T-helper 17 cell (primary cell): Measurements from ENCODE around the gene POGK. TPM values are rescaled to one million over a fixed set of nuclear protein-coding genes. Genes with fewer than 3 reads are reported as not detected.

ENCODE experiments used
- ATAC-seq: fragments of 150-1000 bp; cut with Tn5 transposase; 2 replicates; pipeline ENCODE4 v1.10.0; 2021; ENCODE audit warnings: mild to moderate bottlenecking, moderate library complexity
- DNase-seq, 3 donors: peaks; one replicate each; pipeline versions ENCODE4 v3.0.0 to v3.0.0-alpha.2; 2020 to 2021
- H3K9me3 ChIP-seq: one replicate; pipeline ENCODE4 v1.7.0; 2013; ENCODE audit warnings: low read length, mild to moderate bottlenecking; ENCODE audit not compliant: control insufficient read depth, poor library complexity, severe bottlenecking
- H3K27ac Mint-ChIP-seq: one replicate; pipeline ENCODE4 v1.8.0; 2022; ENCODE audit warnings: mild to moderate bottlenecking, moderate library complexity, mixed read lengths
- H3K27me3 Mint-ChIP-seq: one replicate; pipeline ENCODE4 v1.8.0; 2022; ENCODE audit warnings: mixed read lengths
- H3K36me3 Mint-ChIP-seq: one replicate; pipeline ENCODE4 v1.8.0; 2022; ENCODE audit warnings: low read depth, mixed read lengths
- H3K4me1 Mint-ChIP-seq: one replicate; pipeline ENCODE4 v1.8.0; 2022; ENCODE audit warnings: mild to moderate bottlenecking, mixed read lengths
- H3K4me3 Mint-ChIP-seq: one replicate; pipeline ENCODE4 v1.8.0; 2022; ENCODE audit warnings: mild to moderate bottlenecking, moderate library complexity, mixed read lengths
- total RNA-seq, 4 donors: library from RNA in 2 of 4; stranded (reverse) in 2 of 4; gene quantifications; one replicate each; pipeline ENCODE4 v1.2.3 and lab custom pipeline; 2022 to 2026

Gene POGK
- total RNA-seq, 2 donors from 2014 or later, result 24.7 to 27.7 TPM

- Mint-ChIP-seq H3K4me1 (no peaks in the 10 kb centered on the region), H3K4me3 (peak overlapping the region; percentile 1), H3K27ac (no peak overlapping the region), H3K36me3 (peaks cover 2% of the 10 kb centered on the region), H3K27me3 (peaks cover 24% of the 10 kb centered on the region)
- H3K9me3 ChIP-seq, result no peaks in the 10 kb centered on the region
- ATAC-seq, result no peak
- no peak for DNase-seq
Measured at GRCh38 chr1:166895766-166896165, 56.5 kb downstream of the POGK start.

- H3K9me3 ChIP-seq, result no peaks in the 10 kb centered on the region
- DNase-seq (no peak), ATAC-seq (no peak)
- no peak overlapping the region for H3K27ac Mint-ChIP-seq
- peaks cover 2% of the 10 kb centered on the region for H3K36me3 Mint-ChIP-seq
- peaks cover 4% of the 10 kb centered on the region for H3K4me1 Mint-ChIP-seq
- H3K27me3 Mint-ChIP-seq, result peaks cover 23% of the 10 kb centered on the region
- H3K4me3 Mint-ChIP-seq, result no peak overlapping the region
Measured at GRCh38 chr1:166899769-166900168, 60.5 kb downstream of the POGK start.

- Mint-ChIP-seq H3K4me1 (peaks cover 4% of the 10 kb centered on the region), H3K36me3 (peaks cover 2% of the 10 kb centered on the region), H3K4me3 (no peak overlapping the region), H3K27me3 (peaks cover 27% of the 10 kb centered on the region), H3K27ac (no peak overlapping the region)
- DNase-seq (no peak), ATAC-seq (no peak)
- no peaks in the 10 kb centered on the region for H3K9me3 ChIP-seq
Measured at GRCh38 chr1:166900987-166901386, 61.7 kb downstream of the POGK start.

GRCh38 chr1:166902279-166902678 is 63.0 kb downstream of the POGK start:
- H3K9me3 ChIP-seq, result no peaks in the 10 kb centered on the region
- no peak overlapping the region for H3K4me3 Mint-ChIP-seq
- DNase-seq, result no peak
- H3K27me3 Mint-ChIP-seq, result peaks cover 36% of the 10 kb centered on the region
- peaks cover 2% of the 10 kb centered on the region for H3K36me3 Mint-ChIP-seq
- peak; percentile 51 for ATAC-seq
- peaks cover 7% of the 10 kb centered on the region for H3K4me1 Mint-ChIP-seq
- peak overlapping the region; percentile 21 for H3K27ac Mint-ChIP-seq

- peaks cover 2% of the 10 kb centered on the region for H3K36me3 Mint-ChIP-seq
- peaks cover 7% of the 10 kb centered on the region for H3K4me1 Mint-ChIP-seq
- DNase-seq, result no peak
Measured at GRCh38 chr1:166903232-166903631, 64.0 kb downstream of the POGK start.

GRCh38 chr1:166905136-166905535 is 65.9 kb downstream of the POGK start:
- Mint-ChIP-seq H3K27me3 (peaks cover 41% of the 10 kb centered on the region), H3K4me1 (peaks cover 7% of the 10 kb centered on the region), H3K4me3 (no peak overlapping the region), H3K36me3 (peaks cover 2% of the 10 kb centered on the region), H3K27ac (no peak overlapping the region)
- ATAC-seq, result no peak
- no peak for DNase-seq
- H3K9me3 ChIP-seq, result no peaks in the 10 kb centered on the region

More at GRCh38 chr1:166903232-166903631, 64.0 kb downstream of the POGK start:
- Mint-ChIP-seq H3K4me3 (no peak overlapping the region), H3K27me3 (peaks cover 38% of the 10 kb centered on the region), H3K27ac (no peak overlapping the region)
- H3K9me3 ChIP-seq, result no peaks in the 10 kb centered on the region
- ATAC-seq, result no peak

GRCh38 chr1:166905900-166906299 is 66.6 kb downstream of the POGK start:
- DNase-seq, result no peak

More at GRCh38 chr1:166905900-166906299, 66.6 kb downstream of the POGK start:
- Mint-ChIP-seq H3K27me3 (peaks cover 41% of the 10 kb centered on the region), H3K27ac (peak overlapping the region; percentile 47), H3K4me1 (peaks cover 9% of the 10 kb centered on the region), H3K4me3 (no peak overlapping the region), H3K36me3 (peaks cover 2% of the 10 kb centered on the region)
- no peaks in the 10 kb centered on the region for H3K9me3 ChIP-seq
- ATAC-seq, result no peak

Other genes with a start within 250 kb of the POGK start
- 10 to 100 TPM; 12.0 to 13.1 TPM for gene TADA1, start 36.8 kb downstream of the POGK start, total RNA-seq
- under 1 TPM; 0.20 to 0.34 TPM for gene ILDR2, start 136.1 kb downstream of the POGK start, total RNA-seq
- gene MAEL, start 149.8 kb downstream of the POGK start, total RNA-seq, result not detected